ENCODE results near the gene CD300A. TPM values are rescaled to one million over a fixed set of nuclear protein-coding genes. Genes with fewer than 3 reads are reported as not detected.

CD300A gene
- total and polyA plus RNA-seq, 4 donors = 2.2 to 11.5 (median 8.0) TPM

GRCh38 chr17:74460241-74460640 is 6.2 kb upstream of the CD300A start:
- DNase-seq (ENCODE audit: low spot score) = no peak
- no peaks in the 10 kb centered on the region for H3K9me3 ChIP-seq (ENCODE audit: control insufficient read depth in 4 of 4, low read length in 3 of 4)
- H3K9ac ChIP-seq (ENCODE audit: low read depth in 1 of 2, low read length in 2 of 2) = no peak overlapping the region
- WGBS = 78% methylated on average over 2 of the region's 2 CpGs
- TF ChIP-seq RXRA (IDR thresholded peaks at IDR 0.05) = no peak
- no peak for TF ChIP-seq HNF4G (IDR thresholded peaks at IDR 0.05)
- no peak for TF ChIP-seq REST (IDR thresholded peaks at IDR 0.05)
- TF ChIP-seq, protein P1, sequence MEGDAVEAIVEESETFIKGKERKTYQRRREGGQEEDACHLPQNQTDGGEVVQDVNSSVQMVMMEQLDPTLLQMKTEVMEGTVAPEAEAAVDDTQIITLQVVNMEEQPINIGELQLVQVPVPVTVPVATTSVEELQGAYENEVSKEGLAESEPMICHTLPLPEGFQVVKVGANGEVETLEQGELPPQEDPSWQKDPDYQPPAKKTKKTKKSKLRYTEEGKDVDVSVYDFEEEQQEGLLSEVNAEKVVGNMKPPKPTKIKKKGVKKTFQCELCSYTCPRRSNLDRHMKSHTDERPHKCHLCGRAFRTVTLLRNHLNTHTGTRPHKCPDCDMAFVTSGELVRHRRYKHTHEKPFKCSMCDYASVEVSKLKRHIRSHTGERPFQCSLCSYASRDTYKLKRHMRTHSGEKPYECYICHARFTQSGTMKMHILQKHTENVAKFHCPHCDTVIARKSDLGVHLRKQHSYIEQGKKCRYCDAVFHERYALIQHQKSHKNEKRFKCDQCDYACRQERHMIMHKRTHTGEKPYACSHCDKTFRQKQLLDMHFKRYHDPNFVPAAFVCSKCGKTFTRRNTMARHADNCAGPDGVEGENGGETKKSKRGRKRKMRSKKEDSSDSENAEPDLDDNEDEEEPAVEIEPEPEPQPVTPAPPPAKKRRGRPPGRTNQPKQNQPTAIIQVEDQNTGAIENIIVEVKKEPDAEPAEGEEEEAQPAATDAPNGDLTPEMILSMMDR (IDR thresholded peaks at IDR 0.05; ENCODE audit: low read depth, low read length, missing input control) = no peak
- no peak for TF ChIP-seq NR2F2 (IDR thresholded peaks at IDR 0.05)
- no peak for TF ChIP-seq HNF4A (conservative IDR thresholded peaks at IDR 0.05)
- TF ChIP-seq EGR1 (IDR thresholded peaks at IDR 0.05; ENCODE audit: low read depth in 2 of 2) = no peak
- no peak for TF ChIP-seq YY1 (IDR thresholded peaks at IDR 0.05)
- no peak for TF ChIP-seq JUND (IDR thresholded peaks at IDR 0.05)
- TF ChIP-seq ZBTB33 (IDR thresholded peaks at IDR 0.05) = no peak
- no peak for TF ChIP-seq RAD21 (IDR thresholded peaks at IDR 0.05)
- TF ChIP-seq TAF1 (conservative IDR thresholded peaks at IDR 0.05) = no peak
- H3K36me3 ChIP-seq (ENCODE audit: control insufficient read depth in 4 of 4, insufficient read depth in 3 of 4, low read depth in 1 of 4, low read length in 3 of 4) = no peaks in the 10 kb centered on the region
- no peak overlapping the region for H3K4me3 ChIP-seq (ENCODE audit: low read depth in 1 of 3, low read length in 3 of 3)
- H3K27ac ChIP-seq (ENCODE audit: low read depth in 1 of 2, low read length in 2 of 2) = no peak overlapping the region
- peaks cover 2 to 10% (median 7%) of the 10 kb centered on the region in 4 donors for H3K4me1 ChIP-seq (ENCODE audit: control insufficient read depth in 4 of 4, insufficient read depth in 4 of 4, low read length in 3 of 4)
- no peaks in the 10 kb centered on the region for H3K27me3 ChIP-seq (ENCODE audit: control insufficient read depth in 4 of 4, insufficient read depth in 4 of 4, low read length in 3 of 4)

GRCh38 chr17:74460996-74461395 is 5.4 kb upstream of the CD300A start:
- no peak overlapping the region for H3K27ac ChIP-seq (ENCODE audit: low read depth in 1 of 2, low read length in 2 of 2)
- no peak overlapping the region for H3K9ac ChIP-seq (ENCODE audit: low read depth in 1 of 2, low read length in 2 of 2)
- no peak overlapping the region for H3K4me3 ChIP-seq (ENCODE audit: low read depth in 1 of 3, low read length in 3 of 3)
- no peaks in the 10 kb centered on the region for H3K36me3 ChIP-seq (ENCODE audit: control insufficient read depth in 4 of 4, insufficient read depth in 3 of 4, low read depth in 1 of 4, low read length in 3 of 4)
- no peaks in the 10 kb centered on the region for H3K27me3 ChIP-seq (ENCODE audit: control insufficient read depth in 4 of 4, insufficient read depth in 4 of 4, low read length in 3 of 4)
- no peak for DNase-seq (ENCODE audit: low spot score)
- H3K9me3 ChIP-seq (ENCODE audit: control insufficient read depth in 4 of 4, low read length in 3 of 4) = no peaks in the 10 kb centered on the region
- 96% methylated on average over 7 of the region's 7 CpGs for WGBS
- peaks cover 2 to 10% (median 5%) of the 10 kb centered on the region in 4 donors for H3K4me1 ChIP-seq (ENCODE audit: control insufficient read depth in 4 of 4, insufficient read depth in 4 of 4, low read length in 3 of 4)
- TF ChIP-seq ZBTB33 (IDR thresholded peaks at IDR 0.05) = no peak
- no peak for TF ChIP-seq JUND (IDR thresholded peaks at IDR 0.05)
- no peak for TF ChIP-seq HNF4G (IDR thresholded peaks at IDR 0.05)
- TF ChIP-seq ATF3 (IDR thresholded peaks at IDR 0.05) = no peak
- no peak for TF ChIP-seq FOXA1 (IDR thresholded peaks at IDR 0.05)
- TF ChIP-seq FOXA2 (IDR thresholded peaks at IDR 0.05) = no peak
- TF ChIP-seq, protein P1 (IDR thresholded peaks at IDR 0.05; ENCODE audit: low read depth, low read length, missing input control) = no peak
- no peak for TF ChIP-seq RXRA (IDR thresholded peaks at IDR 0.05)
- TF ChIP-seq MAX (IDR thresholded peaks at IDR 0.05) = no peak
- TF ChIP-seq NR2F2 (IDR thresholded peaks at IDR 0.05) = no peak
- TF ChIP-seq REST (IDR thresholded peaks at IDR 0.05) = no peak

Measured in liver (tissue), 9 donors.